ENCODE measurements around the gene GAS1. TPM values are rescaled to one million over a fixed set of nuclear protein-coding genes. Genes with fewer than 3 reads are reported as not detected.
A peak's percentile ranks its signal among the peaks of the same experiment; 100 is the strongest.

The GAS1 gene
- total and polyA plus RNA-seq, 2 of the 4 experiments (the other 2 are of a cell fraction): 1.8 to 2.2 TPM

- peak; percentile 84 for TF ChIP-seq CTCF (conservative IDR thresholded peaks at IDR 0.05; ENCODE audit: low read depth, low read length)
Measured at GRCh38 chr9:86948074-86948929, 996 bp upstream of the GAS1 start (continued).

All from IMR-90 (cell line).